HG03064 (cell line): ENCODE results near the gene AFTPH.

Source experiments
- ATAC-seq: cut with Tn5 transposase; IDR thresholded peaks from one replicate; pipeline ENCODE4 v1.9.1; 2021; ENCODE audit warnings: low read depth; ENCODE audit not compliant: unreplicated experiment

The AFTPH gene

DNA sequence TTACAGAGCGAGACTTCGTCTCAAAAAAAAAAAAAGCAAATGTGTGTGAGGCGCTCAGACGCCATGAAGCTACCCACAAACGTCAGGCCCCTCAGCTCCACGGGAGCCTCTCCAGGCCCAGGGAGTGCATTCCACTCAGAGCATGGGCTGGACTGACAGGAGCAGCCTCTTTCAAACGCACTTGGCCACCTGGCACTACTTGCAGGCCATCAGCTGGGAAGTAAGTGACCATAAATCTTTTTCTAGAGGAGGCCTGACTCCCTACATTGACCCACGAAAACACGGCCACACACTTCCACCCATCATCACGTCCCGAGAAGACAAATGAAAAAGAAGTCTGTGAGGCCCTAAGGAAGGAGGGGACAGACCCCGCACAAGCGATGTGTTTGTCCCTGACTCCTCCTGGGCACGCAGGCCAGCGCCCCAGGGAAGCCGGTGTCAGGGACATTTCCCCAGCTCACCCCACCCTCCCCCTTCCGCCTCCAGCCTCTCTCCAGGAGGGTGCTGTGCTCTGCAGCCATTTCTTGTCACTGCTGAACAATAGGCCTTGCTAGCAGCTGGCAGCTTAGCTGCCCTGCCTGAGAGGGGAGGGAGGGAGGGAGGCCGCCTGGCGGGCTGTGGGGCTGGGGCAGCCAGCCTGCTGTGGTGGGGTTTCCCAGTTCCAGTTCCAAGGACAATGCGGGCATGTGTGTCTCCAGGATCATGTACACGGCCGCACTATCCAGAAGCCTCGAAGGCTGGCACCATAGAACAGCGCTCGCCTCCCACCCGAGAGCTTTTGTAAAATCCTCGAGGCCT lies 103.0 kb downstream of the AFTPH start:
- no peak for ATAC-seq

DNA sequence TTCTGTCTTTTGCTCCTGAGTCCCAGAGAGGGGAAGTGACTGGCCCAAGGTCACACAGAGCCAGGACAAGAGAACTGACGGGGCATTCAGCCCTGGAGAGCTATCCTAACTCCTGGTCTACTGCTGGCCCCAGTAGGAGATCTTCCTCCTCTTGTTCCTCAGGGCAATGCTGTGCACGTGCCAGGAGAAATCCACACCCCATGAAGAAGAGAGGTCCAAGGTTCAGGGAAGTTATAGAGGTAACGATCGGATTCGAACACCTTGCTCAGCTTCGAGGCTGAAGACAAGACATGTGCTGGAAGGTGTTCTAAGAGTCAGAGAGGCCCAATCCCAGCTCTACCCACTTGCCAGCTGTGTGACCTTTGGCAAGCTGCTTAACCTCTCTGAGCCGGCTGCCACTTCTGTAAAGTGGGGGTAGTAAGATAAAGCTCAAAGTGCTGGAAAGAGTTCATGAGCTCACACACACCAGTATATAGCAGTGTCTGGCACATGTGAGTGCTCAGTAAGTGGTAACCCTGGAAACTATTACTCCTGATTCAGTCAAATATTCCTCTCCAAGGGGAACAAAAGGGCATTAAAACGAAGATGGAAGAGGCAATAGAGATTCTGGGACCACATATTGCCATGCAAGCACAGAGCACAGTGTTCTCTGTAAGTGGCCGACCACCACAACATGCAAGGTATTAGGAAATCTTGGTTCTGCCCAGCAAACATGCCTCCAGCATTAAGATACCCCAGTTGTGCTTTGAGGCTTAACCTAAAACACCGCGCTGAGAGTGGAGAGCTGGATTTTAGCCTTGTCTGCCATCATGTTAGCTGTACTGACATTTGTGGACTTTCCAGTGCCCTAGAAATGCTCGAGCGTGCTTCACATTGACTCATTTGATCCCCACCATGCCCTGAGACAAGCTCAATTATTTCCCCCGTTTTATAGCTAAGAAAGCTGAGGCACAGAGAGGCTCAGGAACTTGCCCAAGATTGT lies 104.0 kb downstream of the AFTPH start:
- ATAC-seq = no peak

DNA sequence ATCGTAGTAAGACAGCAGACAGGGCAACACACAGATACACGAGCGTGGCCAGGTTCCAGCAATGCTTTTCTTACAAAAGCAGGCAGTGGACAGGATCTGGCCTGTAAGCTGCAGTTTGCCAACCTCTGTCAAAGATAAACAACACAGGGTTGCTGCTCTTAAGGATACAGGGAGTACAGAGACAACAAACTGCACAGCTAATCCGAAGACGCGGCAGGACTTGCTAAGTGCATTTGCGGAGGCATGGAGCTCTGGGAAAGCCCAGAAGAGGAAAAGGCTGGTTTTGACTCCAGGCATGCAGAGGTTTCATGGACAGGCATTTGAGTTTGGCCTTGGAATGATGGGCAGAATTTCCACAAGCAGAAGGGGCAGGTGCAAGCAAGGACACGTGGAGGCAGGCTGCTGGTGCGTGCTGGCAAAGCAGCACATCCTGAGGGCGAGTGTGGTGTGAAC lies 105.2 kb downstream of the AFTPH start:
- ATAC-seq = no peak

DNA sequence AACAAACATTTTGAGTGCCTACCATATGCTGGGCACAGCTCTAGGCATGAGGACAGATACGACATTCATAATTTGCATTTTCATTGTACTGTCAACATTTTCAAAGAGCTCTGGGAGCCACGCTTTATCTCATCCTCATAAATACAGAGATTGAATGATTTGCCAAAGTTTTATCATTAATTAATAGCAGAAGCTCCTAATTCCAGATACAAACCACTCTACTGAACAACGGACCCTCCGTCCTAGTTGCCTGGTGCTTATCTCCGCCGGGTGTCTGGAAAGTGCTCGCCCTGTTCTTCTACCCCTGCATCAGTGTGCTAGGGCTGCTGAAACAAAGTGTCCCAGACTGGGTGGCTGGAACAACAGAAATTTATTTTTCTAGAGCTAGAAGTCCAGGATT lies 105.7 kb downstream of the AFTPH start:
- ATAC-seq = no peak

DNA sequence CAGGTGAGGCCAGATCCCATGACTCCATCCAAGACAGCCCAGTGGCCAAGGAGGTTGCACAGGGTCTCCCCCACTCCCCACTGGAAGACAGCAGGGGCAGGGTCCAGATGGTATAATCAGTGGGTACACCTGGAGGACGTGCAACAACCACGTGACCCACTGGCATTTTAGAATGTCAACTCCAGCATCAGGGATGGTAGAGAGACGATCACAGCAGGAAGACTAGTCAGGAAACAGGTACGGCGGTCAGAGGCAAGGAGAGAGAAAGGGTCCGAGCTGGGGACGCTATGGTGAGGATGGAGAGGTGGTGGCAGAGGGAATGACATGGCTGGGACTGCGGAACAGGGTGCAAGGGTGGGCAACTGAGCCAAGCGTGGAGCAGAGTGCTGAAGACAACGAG lies 106.6 kb downstream of the AFTPH start:
- ATAC-seq = no peak

DNA sequence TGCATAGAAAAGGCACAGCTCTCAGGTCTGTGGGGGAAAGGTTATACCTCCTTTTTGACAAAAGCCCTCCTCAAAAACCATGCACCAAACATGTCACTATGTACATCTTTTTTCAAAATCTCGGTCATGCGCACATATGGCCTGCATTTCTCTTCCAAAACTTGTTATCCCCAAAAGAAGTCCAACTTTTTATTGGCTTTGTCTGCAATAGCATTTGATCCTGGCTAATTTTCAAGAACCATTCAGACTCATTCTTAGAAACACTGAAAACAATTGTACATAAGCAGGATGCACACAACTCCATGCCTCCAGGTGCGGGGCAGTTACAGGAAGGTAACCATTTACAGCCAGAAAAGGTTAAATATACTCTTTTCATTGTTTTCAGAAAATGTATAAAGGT lies 107.6 kb downstream of the AFTPH start:
- no peak for ATAC-seq

DNA sequence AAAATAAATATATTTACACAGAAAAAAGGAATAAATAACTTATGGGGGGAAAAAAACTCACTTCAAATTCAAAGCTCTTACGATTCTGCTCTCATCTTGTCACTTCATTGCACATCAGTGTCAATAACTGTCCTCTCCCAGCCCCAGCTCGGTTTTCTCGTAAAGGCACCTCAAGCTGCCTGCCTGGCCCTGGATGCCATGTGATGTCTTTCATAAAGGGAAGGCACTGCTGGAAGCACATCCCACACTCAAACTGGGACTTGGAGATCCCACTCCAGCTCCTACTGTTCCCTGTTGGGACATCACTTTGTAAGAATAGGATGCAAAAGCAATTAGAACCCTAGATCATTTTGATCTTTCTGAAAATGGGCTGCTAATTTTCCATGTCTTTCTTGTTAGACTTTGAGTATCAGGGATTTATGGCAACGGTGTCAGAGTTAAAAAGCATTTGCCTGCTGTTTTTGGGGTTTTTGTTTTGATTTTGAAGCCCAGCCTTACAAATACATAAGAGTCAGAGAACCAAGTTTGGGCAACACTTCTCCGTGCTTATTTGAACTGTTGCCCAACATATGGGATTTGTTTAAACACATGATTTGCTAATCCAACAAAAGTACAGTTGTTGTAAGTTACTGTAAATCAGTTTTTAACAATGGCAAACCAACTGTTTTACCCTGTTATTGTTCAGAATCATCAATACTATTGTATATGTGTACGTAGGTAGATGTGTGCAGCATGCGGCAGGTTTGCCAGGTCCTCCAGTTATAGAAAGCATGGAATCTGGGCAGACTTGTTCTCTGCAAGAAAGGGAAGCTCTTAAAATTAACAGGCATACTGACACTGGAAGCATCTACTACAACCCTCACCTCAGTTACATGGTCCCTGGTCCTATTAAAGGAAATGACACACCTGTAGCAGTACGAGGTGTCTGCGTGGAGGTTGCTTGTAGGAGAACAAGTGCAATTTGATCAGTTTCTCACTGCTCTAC lies 109.0 kb downstream of the AFTPH start:
- ATAC-seq = no peak

DNA sequence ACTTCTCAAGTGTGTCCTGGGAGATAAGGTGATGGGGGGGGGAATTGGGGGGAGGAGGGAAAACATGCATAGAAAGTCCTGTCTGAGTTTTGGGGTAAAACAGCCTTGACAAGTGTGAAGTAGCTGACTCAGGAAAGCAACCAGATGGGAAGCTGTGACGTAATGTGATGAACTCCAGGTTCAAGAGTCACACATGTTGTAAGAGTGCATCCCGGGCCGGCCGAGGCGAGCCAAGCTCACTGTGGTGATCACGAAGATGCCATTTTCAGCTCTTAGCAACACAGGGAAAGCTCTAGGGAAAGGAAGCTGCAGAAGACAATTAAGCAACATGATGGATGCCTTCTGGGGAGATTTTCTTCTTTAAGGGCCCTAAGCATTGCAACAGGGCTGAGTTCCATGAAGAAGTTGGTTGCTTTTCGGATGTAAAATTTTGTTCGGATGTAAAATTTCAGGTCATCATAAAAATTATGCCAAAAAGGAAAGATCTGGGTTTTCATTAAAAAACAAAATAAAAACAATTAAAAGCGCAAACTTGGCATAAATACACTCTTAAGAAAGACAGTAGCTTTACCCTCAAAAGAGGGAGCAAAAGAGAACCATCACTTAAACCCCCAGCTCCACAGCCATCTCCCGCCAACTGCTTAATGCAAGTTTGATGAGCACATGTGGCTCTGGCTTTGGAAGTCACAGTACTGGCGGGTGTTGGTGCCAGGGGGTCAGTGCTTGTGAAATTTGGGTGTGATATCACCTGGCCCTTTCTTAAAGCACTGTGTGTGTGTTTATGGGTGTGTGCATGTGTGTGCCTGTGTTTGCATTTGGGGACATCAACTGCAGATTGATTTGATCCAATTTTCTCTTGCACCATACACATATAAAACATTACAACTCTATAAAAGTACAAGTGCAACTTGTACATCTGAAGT lies 110.5 kb downstream of the AFTPH start:
- no peak for ATAC-seq

DNA sequence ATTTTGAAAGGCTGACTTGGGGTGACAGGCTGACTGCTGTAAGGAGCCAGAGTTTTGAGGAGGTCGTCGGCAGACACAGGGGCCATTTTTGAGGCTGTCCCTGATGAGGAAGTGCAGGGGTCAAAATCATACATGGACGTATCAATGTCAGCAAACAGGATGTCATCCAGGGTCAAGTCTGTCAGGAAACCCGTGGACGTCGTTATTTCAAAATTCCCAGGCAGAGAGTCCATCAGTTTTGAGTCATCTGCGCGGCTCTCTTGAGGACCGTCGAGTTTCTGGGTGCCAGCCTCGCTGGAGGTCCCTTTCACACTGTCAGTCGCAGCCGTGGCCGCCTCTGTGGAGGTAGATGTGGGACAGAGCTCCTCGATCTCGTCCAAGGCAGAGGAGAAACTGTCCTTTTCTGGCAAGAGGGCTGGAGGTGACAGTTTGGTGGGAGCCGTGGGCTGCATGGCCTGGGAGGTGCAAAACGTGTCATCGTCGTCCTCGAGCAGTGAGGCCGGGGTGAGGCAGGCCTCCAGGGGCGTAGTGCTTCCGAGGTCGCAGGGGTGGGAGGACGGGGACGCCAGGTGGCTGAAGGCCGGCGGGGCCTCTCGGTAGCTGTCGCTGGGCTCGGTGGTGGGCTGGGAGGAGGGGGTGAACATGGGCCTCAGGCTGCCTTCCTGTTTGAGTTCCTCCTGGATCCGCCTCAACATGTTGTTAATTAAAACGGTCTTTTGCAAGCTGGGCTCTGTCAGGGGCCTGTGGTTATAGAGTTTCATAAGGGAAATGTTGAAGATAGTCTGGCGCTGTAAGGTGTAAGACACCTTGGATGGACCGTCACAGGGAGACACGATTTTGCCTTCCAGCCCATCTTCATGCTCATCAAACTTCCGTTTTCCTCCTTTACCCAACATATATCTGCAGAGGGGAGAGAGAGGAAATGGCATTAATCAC lies 112.1 kb downstream of the AFTPH start:
- peak; percentile 58 for ATAC-seq

DNA sequence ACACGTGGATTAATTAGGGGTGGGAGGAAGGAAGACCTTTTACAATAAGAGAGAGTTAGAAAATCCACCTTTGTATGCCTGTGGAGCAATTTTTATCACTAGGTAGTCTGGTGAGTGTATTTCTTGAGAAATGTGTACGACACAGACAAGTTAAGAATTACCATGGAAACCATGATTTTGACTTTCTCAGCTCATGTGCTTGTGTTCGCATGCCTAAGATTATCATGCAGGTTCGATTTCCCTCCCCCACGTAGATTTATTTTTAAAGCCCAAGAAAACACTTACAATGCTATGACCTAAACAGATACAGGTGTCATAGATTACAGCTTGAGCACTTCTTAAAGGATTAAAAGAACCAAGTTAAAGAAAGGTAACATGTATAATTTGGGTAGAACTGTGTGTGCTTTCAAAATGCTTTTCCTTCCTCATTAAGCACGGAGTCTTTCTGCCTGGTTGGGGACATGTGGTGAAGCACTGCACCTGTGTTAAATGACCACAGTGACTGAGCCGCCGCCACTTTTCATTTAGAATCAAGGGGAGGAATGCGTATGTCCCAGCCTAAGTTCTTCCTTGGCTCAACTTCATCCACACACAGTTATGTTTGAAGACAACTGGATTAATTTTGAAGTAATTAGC lies 113.0 kb downstream of the AFTPH start:
- peak; percentile 44 for ATAC-seq

DNA sequence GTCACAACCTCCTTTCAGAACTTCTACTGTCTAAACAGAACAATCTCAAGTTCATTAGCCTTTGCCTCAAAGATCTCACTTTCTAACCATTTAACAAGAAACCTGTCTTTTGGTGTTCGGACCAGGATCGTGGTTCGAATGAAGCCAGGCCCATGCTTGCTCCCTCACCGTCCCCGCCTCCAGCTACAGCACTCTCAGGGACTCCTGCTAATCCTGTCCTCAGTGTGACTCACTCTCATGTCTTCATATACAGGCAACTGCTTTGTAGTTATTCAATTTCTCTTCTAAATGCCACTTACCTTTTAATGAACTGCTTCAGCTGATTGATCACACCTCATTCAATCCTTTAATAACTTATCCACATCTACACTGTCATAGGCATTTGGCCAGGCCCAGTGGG lies 113.8 kb downstream of the AFTPH start:
- no peak for ATAC-seq

DNA sequence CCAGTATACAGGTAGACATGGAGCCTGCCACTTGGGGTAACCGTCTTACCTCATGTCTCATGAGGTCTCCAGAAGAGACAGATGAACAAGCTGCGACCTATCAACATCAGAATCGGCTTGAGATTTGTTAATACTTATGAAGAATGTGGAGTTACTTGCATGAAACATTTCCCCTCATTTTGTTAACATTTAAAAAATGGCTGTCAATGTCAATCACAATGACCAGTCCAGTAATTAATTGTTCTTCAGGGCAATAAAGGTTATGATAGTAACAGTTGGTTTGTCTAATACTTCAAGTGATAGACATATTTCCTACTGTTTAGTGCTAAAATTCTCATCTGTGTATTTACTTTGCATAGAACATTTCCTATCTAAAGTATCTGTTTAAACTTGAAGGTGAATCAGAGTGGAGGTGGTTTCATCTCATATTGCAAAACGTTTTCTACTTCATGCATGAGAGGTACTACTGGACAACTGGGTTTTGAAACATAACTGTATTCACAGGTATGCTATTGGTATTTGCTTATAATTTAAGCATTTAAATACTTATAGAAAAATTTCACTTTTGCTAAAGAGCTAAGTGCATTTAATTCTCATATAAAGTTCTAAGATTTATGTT lies 114.5 kb downstream of the AFTPH start:
- no peak for ATAC-seq

DNA sequence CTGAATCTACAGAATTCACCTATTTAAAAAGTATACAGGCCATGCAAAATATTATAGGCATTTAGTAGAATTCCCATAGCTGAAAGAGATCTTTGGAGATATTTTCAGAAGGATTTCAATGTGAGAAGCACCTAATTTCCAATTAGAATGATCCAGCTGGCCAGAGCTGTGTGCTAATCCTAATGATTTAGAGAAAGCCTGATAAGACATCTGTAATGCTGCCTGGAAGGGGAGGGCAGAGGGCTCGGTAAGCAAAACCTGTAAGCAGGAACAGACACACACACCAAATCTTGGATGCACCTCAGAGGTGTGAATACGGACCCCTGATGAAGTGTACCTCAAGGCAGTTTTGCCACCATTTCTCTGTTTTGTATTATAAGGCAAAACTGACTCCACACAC lies 115.6 kb downstream of the AFTPH start:
- ATAC-seq = no peak

DNA sequence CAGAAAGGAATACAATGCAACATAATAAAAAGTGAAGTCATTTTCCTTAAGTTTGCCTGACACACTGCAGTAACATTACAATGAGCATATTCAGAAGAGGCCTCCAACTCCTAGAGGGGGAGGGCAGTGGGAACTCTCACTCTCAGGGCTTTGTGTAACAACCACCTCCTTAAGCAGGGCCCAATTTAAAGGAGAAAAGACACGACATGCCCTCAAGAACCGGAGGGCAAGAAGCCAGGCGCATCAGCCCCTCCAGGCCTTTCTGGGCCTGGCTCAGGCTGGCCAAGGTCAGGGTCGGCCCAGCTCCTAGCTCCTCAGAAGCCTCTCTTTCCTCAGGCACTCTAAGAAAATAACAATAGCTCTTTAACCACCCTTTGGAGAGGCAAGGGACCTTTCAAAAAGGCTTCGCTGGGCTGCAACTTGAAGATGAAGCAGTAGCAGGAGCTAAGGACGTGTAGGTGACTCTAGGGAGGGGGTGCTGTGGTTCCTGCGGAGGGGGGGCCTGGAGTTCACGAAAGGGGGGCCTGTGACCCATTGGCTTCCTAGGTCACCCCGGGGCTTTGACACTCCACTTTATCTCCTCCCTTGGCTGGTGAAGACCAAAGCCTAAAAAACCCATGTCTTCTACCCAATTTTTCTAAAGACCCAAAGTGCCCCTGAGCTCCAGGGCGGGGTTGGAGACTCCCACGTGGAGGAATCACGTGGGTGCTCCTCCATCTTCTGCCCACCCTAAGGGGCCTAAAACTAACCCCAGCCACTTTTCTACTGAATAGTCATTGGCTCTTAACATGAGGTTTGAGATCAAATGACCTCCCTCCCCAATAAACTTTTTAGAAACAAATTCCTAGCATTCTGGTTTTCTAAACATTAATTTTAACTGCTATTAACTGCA lies 116.3 kb downstream of the AFTPH start:
- no peak for ATAC-seq

DNA sequence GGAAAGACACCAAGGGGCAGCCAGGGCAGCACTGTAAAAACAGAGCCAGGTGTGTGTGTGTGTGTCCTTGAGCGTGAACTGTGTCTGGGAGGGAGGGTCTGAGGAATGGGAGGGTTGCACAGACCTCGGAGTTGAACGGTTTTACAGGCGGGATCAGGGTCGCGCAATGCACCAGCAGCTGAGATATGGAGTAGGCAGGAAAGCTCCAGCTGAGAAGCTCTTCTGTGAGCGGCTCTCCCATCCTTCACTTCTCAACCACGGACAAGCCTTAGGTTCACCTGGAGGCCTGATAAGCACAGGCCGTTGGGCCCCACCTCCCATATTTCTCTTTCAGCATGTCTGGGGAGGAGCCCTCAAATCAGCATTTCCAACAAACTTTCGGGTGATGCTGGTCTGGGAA lies 117.5 kb downstream of the AFTPH start:
- no peak for ATAC-seq
